GM12878 (cell line): Measurements from ENCODE around the gene GPR18.

ENCODE experiments used
- BHLHE40 ChIP-seq, 2 experiments: fragments of 450-650 bp in 1 of 2; IDR thresholded peaks; 2 replicates each; pipeline ENCODE4 v1.6.1; 2011 to 2017; ENCODE audit warnings: low read depth in 2 of 2, borderline replicate concordance in 1 of 2, improper control_type of control experiment in 1 of 2, low read length in 1 of 2, mild to moderate bottlenecking in 1 of 2
- CTCF ChIP-seq, 3 experiments: IDR thresholded peaks in 2 of 3; conservative IDR thresholded peaks in 1 of 3; 2 replicates each; pipeline ENCODE4 v1.5.1; 2011; ENCODE audit warnings: low read depth in 3 of 3, low read length in 3 of 3, mild to moderate bottlenecking in 3 of 3, control low read depth in 2 of 3, moderate library complexity in 2 of 3, inconsistent platforms in 1 of 3, mixed read lengths in 1 of 3; ENCODE audit not compliant: control insufficient read depth in 2 of 3, insufficient read depth in 1 of 3; ENCODE audit errors: extremely low read depth in 1 of 3
- ETV6 ChIP-seq, 2 experiments: fragments of 450-650 bp in 1 of 2; IDR thresholded peaks in 1 of 2; conservative IDR thresholded peaks in 1 of 2; 2 replicates each; pipeline ENCODE4 v1.6.1; 2014; ENCODE audit warnings: antibody characterized with exemption in 1 of 2, borderline replicate concordance in 1 of 2, low read depth in 1 of 2, mild to moderate bottlenecking in 1 of 2, moderate library complexity in 1 of 2
- EZH2 ChIP-seq: IDR thresholded peaks from 2 replicates; pipeline ENCODE4 v1.6.1; 2012; ENCODE audit warnings: low read depth, mild to moderate bottlenecking, control low read depth, inconsistent platforms, low read length, borderline replicate concordance; ENCODE audit not compliant: control insufficient read depth
- HDGF ChIP-seq: fragments of 450-650 bp; IDR thresholded peaks from 2 replicates; pipeline ENCODE4 v1.6.1; 2016; ENCODE audit warnings: antibody characterized with exemption
- NBN ChIP-seq: fragments of 450-650 bp; IDR thresholded peaks from 2 replicates; pipeline ENCODE4 v1.6.1; 2016
- POLR2A ChIP-seq: IDR thresholded peaks from 2 replicates; pipeline ENCODE4 v1.6.1; 2011; ENCODE audit warnings: low read depth, mild to moderate bottlenecking, low read length
- RBBP5 ChIP-seq: fragments of 200-600 bp; sonication (generic); conservative IDR thresholded peaks from 2 replicates; pipeline ENCODE4 v1.6.1; 2016
- SREBF2 ChIP-seq: IDR thresholded peaks from 2 replicates; pipeline ENCODE4 v1.6.1; 2012; ENCODE audit warnings: mild to moderate bottlenecking, low read length
- TBL1XR1 ChIP-seq: IDR thresholded peaks from 2 replicates; pipeline ENCODE4 v1.6.1; 2012; ENCODE audit warnings: low read depth, low read length, improper control_type of control experiment
- TCF3 ChIP-seq: IDR thresholded peaks from 2 replicates; pipeline ENCODE4 v1.6.1; 2012; ENCODE audit warnings: low read depth, mild to moderate bottlenecking, low read length, borderline replicate concordance; ENCODE audit not compliant: insufficient read depth

GRCh38 chr13:99220199-99220935, 37.8 kb downstream of the GPR18 start:
- TF ChIP-seq CTCF (IDR thresholded peaks at IDR 0.05 in 2 of 3, conservative IDR thresholded peaks at IDR 0.05 in 1 of 3; ENCODE audit: control insufficient read depth in 2 of 3, extremely low read depth in 1 of 3, insufficient read depth in 1 of 3, low read depth in 3 of 3, low read length in 3 of 3) (no peak), NBN (no peak), TBL1XR1 (no peak), TCF3 (no peak), RBBP5 (no peak), HDGF (no peak), POLR2A (no peak), SREBF2 (no peak), BHLHE40 (IDR thresholded peaks at IDR 0.05; ENCODE audit: borderline replicate concordance in 1 of 2, low read depth in 2 of 2, low read length in 1 of 2) (no peak), ETV6 (conservative IDR thresholded peaks at IDR 0.05 in 1 of 2, IDR thresholded peaks at IDR 0.05 in 1 of 2; ENCODE audit: borderline replicate concordance in 1 of 2, low read depth in 1 of 2) (no peak), EZH2 (no peak)
